ENCODE data around the gene MYOM1.
"Not testable (repeated sequence)": the region's sequence is repeated elsewhere in the genome, so short reads cannot be mapped to it uniquely, and the experiment has no call there.

MYOM1 gene

GRCh38 chr18:3058328-3059191, 161.2 kb downstream of the MYOM1 start:
- no peak overlapping the region for H3K4me3 ChIP-seq (ENCODE audit: low read length)
- H3K4me1 ChIP-seq (ENCODE audit: insufficient read depth, low read length) = peaks cover 5% of the 10 kb centered on the region
- H3K36me3 ChIP-seq (ENCODE audit: insufficient read depth, low read length) = no peaks in the 10 kb centered on the region
- H2AFZ ChIP-seq (ENCODE audit: low read depth, low read length) = no peak overlapping the region
- H3K9me3 ChIP-seq (ENCODE audit: low read length) = no peaks in the 10 kb centered on the region
- H3K27me3 ChIP-seq (ENCODE audit: insufficient read depth, low read length) = no peaks in the 10 kb centered on the region

GRCh38 chr18:3057526-3057925, 162.2 kb downstream of the MYOM1 start:
- Histone ChIP-seq H3K4me1 (ENCODE audit: insufficient read depth, low read length) (peaks cover 5% of the 10 kb centered on the region), H2AFZ (ENCODE audit: low read depth, low read length) (no peak overlapping the region), H3K4me3 (ENCODE audit: low read length) (no peak overlapping the region), H3K27me3 (ENCODE audit: insufficient read depth, low read length) (no peaks in the 10 kb centered on the region), H3K9me3 (ENCODE audit: low read length) (no peaks in the 10 kb centered on the region), H3K36me3 (ENCODE audit: insufficient read depth, low read length) (no peaks in the 10 kb centered on the region)

GRCh38 chr18:3056311-3056710, 163.5 kb downstream of the MYOM1 start:
- Histone ChIP-seq H3K9me3 (ENCODE audit: low read length) (no peaks in the 10 kb centered on the region), H3K36me3 (ENCODE audit: insufficient read depth, low read length) (no peaks in the 10 kb centered on the region), H3K27me3 (ENCODE audit: insufficient read depth, low read length) (no peaks in the 10 kb centered on the region), H2AFZ (ENCODE audit: low read depth, low read length) (no peak overlapping the region), H3K4me3 (ENCODE audit: low read length) (no peak overlapping the region), H3K4me1 (ENCODE audit: insufficient read depth, low read length) (peaks cover 5% of the 10 kb centered on the region)

GRCh38 chr18:3055816-3056215, 164.0 kb downstream of the MYOM1 start:
- no peak overlapping the region for H2AFZ ChIP-seq (ENCODE audit: low read depth, low read length)
- no peaks in the 10 kb centered on the region for H3K36me3 ChIP-seq (ENCODE audit: insufficient read depth, low read length)
- peaks cover 5% of the 10 kb centered on the region for H3K4me1 ChIP-seq (ENCODE audit: insufficient read depth, low read length)
- no peak overlapping the region for H3K4me3 ChIP-seq (ENCODE audit: low read length)
- H3K9me3 ChIP-seq (ENCODE audit: low read length) = no peaks in the 10 kb centered on the region
- H3K27me3 ChIP-seq (ENCODE audit: insufficient read depth, low read length) = no peaks in the 10 kb centered on the region

GRCh38 chr18:3055186-3055728, 164.5 kb downstream of the MYOM1 start:
- Histone ChIP-seq H3K4me1 (ENCODE audit: insufficient read depth, low read length) (peaks cover 5% of the 10 kb centered on the region), H3K36me3 (ENCODE audit: insufficient read depth, low read length) (no peaks in the 10 kb centered on the region), H2AFZ (ENCODE audit: low read depth, low read length) (no peak overlapping the region), H3K9me3 (ENCODE audit: low read length) (no peaks in the 10 kb centered on the region), H3K27me3 (ENCODE audit: insufficient read depth, low read length) (no peaks in the 10 kb centered on the region), H3K4me3 (ENCODE audit: low read length) (no peak overlapping the region)

- no peaks in the 10 kb centered on the region for H3K36me3 ChIP-seq (ENCODE audit: insufficient read depth, low read length)
- no peak overlapping the region for H2AFZ ChIP-seq (ENCODE audit: low read depth, low read length)
- H3K4me3 ChIP-seq (ENCODE audit: low read length) = no peak overlapping the region
- no peaks in the 10 kb centered on the region for H3K9me3 ChIP-seq (ENCODE audit: low read length)
- no peaks in the 10 kb centered on the region for H3K27me3 ChIP-seq (ENCODE audit: insufficient read depth, low read length)
- peaks cover 5% of the 10 kb centered on the region for H3K4me1 ChIP-seq (ENCODE audit: insufficient read depth, low read length)
Measured at GRCh38 chr18:3054780-3055179, 165.0 kb downstream of the MYOM1 start.

GRCh38 chr18:3054214-3054613, 165.6 kb downstream of the MYOM1 start:
- no peaks in the 10 kb centered on the region for H3K9me3 ChIP-seq (ENCODE audit: low read length)
- no peaks in the 10 kb centered on the region for H3K36me3 ChIP-seq (ENCODE audit: insufficient read depth, low read length)
- no peak overlapping the region for H3K4me3 ChIP-seq (ENCODE audit: low read length)
- H3K4me1 ChIP-seq (ENCODE audit: insufficient read depth, low read length) = peaks cover 5% of the 10 kb centered on the region
- no peak overlapping the region for H2AFZ ChIP-seq (ENCODE audit: low read depth, low read length)
- no peaks in the 10 kb centered on the region for H3K27me3 ChIP-seq (ENCODE audit: insufficient read depth, low read length)

GRCh38 chr18:3053081-3053480, 166.7 kb downstream of the MYOM1 start:
- no peaks in the 10 kb centered on the region for H3K9me3 ChIP-seq (ENCODE audit: low read length)
- no peaks in the 10 kb centered on the region for H3K4me1 ChIP-seq (ENCODE audit: insufficient read depth, low read length)
- H3K4me3 ChIP-seq (ENCODE audit: low read length) = no peak overlapping the region
- no peaks in the 10 kb centered on the region for H3K36me3 ChIP-seq (ENCODE audit: insufficient read depth, low read length)
- no peak overlapping the region for H2AFZ ChIP-seq (ENCODE audit: low read depth, low read length)
- H3K27me3 ChIP-seq (ENCODE audit: insufficient read depth, low read length) = no peaks in the 10 kb centered on the region

GRCh38 chr18:3052411-3052758, 167.4 kb downstream of the MYOM1 start:
- Histone ChIP-seq H3K36me3 (ENCODE audit: insufficient read depth, low read length) (no peaks in the 10 kb centered on the region), H3K27me3 (ENCODE audit: insufficient read depth, low read length) (no peaks in the 10 kb centered on the region), H3K4me3 (ENCODE audit: low read length) (no peak overlapping the region), H3K9me3 (ENCODE audit: low read length) (no peaks in the 10 kb centered on the region), H3K4me1 (ENCODE audit: insufficient read depth, low read length) (no peaks in the 10 kb centered on the region), H2AFZ (ENCODE audit: low read depth, low read length) (no peak overlapping the region)

- Histone ChIP-seq H3K4me3 (ENCODE audit: low read length) (no peak overlapping the region), H3K27me3 (ENCODE audit: insufficient read depth, low read length) (no peaks in the 10 kb centered on the region), H3K9me3 (ENCODE audit: low read length) (no peaks in the 10 kb centered on the region), H2AFZ (ENCODE audit: low read depth, low read length) (no peak overlapping the region), H3K4me1 (ENCODE audit: insufficient read depth, low read length) (peaks cover 1% of the 10 kb centered on the region), H3K36me3 (ENCODE audit: insufficient read depth, low read length) (no peaks in the 10 kb centered on the region)
Measured at GRCh38 chr18:3051718-3052410, 167.9 kb downstream of the MYOM1 start.

GRCh38 chr18:3049897-3050454, 169.8 kb downstream of the MYOM1 start:
- peaks cover 10% of the 10 kb centered on the region for H3K4me1 ChIP-seq (ENCODE audit: insufficient read depth, low read length)
- H3K4me3 ChIP-seq (ENCODE audit: low read length); H3K36me3 ChIP-seq (ENCODE audit: insufficient read depth, low read length); H3K9me3 ChIP-seq (ENCODE audit: low read length); H3K27me3 ChIP-seq (ENCODE audit: insufficient read depth, low read length); H2AFZ ChIP-seq (ENCODE audit: low read depth, low read length): not testable (repeated sequence)

- Histone ChIP-seq H3K4me3 (ENCODE audit: low read length) (no peak overlapping the region), H2AFZ (ENCODE audit: low read depth, low read length) (no peak overlapping the region), H3K27me3 (ENCODE audit: insufficient read depth, low read length) (no peaks in the 10 kb centered on the region), H3K4me1 (ENCODE audit: insufficient read depth, low read length) (peaks cover 10% of the 10 kb centered on the region), H3K36me3 (ENCODE audit: insufficient read depth, low read length) (no peaks in the 10 kb centered on the region), H3K9me3 (ENCODE audit: low read length) (no peaks in the 10 kb centered on the region)
Measured at GRCh38 chr18:3048820-3049349, 170.9 kb downstream of the MYOM1 start.

- H3K4me1 ChIP-seq (ENCODE audit: insufficient read depth, low read length) = peaks cover 10% of the 10 kb centered on the region
- H3K9me3 ChIP-seq (ENCODE audit: low read length) = no peaks in the 10 kb centered on the region
- H3K27me3 ChIP-seq (ENCODE audit: insufficient read depth, low read length) = no peaks in the 10 kb centered on the region
- no peaks in the 10 kb centered on the region for H3K36me3 ChIP-seq (ENCODE audit: insufficient read depth, low read length)
- H3K4me3 ChIP-seq (ENCODE audit: low read length) = no peak overlapping the region
- no peak overlapping the region for H2AFZ ChIP-seq (ENCODE audit: low read depth, low read length)
Measured at GRCh38 chr18:3048121-3048520, 171.6 kb downstream of the MYOM1 start.

Measured in neuron (in vitro differentiated cells).